ENCODE results near the gene ZNF740. TPM values are rescaled to one million over a fixed set of nuclear protein-coding genes. Genes with fewer than 3 reads are reported as not detected.
A peak's percentile ranks its signal among the peaks of the same experiment; 100 is the strongest.

Gene ZNF740
- total and polyA plus RNA-seq, 2 of the 8 experiments (the other 6 are each of a cell fraction or from before 2014, with no cell fraction given) = 8.2 to 40.0 TPM

DNA sequence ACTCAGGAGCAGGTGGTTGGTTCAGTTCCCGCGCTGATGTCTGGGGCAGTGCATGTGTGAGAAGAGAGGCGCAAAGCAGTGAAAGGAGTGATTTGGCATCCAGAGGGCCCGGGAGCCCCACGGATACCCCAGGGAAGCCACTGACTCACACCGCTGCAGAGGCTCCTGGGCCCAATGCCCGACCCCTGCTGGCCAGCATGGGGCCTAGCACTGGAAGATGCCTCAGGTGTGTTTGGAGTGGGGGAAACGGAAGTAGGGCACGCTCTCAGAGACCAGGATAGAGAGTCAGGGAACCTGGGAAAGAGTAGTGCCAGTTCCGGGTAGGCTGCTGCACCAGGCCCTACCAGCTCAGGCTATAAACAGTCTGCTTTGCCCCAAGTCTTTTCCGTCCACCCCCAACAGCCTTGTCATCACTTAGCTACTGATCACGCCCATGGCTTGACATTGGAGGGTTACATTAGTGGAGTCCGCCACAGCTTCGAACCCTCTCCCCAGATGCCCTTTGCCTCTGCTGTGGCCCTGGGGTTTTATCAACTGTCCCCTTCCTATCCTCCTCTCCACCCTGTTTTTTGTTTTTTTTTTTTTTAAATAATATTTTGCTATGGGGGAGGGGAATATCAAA lies 9.7 kb downstream of the ZNF740 start (continued):
- TF ChIP-seq RBBP5 (IDR thresholded peaks at IDR 0.05; ENCODE audit: borderline replicate concordance, low read depth, low read length) (no peak), TBP (IDR thresholded peaks at IDR 0.05; ENCODE audit: low read depth, low read length) (peak; percentile 70; the same call in 1 of the 2 replicates), SIX5 (IDR thresholded peaks at IDR 0.05; ENCODE audit: low read depth, low read length) (no peak), CHD2 (IDR thresholded peaks at IDR 0.05; ENCODE audit: low read length) (no peak), CEBPB (IDR thresholded peaks at IDR 0.05; ENCODE audit: low read depth, low read length) (no peak), GTF2F1 (IDR thresholded peaks at IDR 0.05; ENCODE audit: borderline replicate concordance, low read depth, low read length) (no peak), YY1 (IDR thresholded peaks at IDR 0.05; ENCODE audit: low read depth, low read length) (no peak), TAF1 (IDR thresholded peaks at IDR 0.05; ENCODE audit: low read depth, low read length) (no peak), MAFK (IDR thresholded peaks at IDR 0.05; ENCODE audit: low read depth, low read length) (no peak), RAD21 (IDR thresholded peaks at IDR 0.05 in 1 of 2, conservative IDR thresholded peaks at IDR 0.05 in 1 of 2; ENCODE audit: low read depth in 2 of 2, low read length in 2 of 2) (peak; percentile 63 to 75), KDM5A (IDR thresholded peaks at IDR 0.05; ENCODE audit: low read length) (no peak), BACH1 (IDR thresholded peaks at IDR 0.05; ENCODE audit: low read length) (0 out of 2 replicates have a peak, but pooled peaks have one; percentile 7), TAF7 (optimal IDR thresholded peaks at IDR 0.05; ENCODE audit: borderline replicate concordance, low read depth, low read length) (no peak), CBX5 (IDR thresholded peaks at IDR 0.05; ENCODE audit: low read depth, low read length) (no peak), KDM1A (IDR thresholded peaks at IDR 0.05; ENCODE audit: borderline replicate concordance, low read length) (no peak), EP300 (IDR thresholded peaks at IDR 0.05; ENCODE audit: borderline replicate concordance in 1 of 2, low read depth in 2 of 2, low read length in 2 of 2) (no peak)
- TF ChIP-seq, protein P1, sequence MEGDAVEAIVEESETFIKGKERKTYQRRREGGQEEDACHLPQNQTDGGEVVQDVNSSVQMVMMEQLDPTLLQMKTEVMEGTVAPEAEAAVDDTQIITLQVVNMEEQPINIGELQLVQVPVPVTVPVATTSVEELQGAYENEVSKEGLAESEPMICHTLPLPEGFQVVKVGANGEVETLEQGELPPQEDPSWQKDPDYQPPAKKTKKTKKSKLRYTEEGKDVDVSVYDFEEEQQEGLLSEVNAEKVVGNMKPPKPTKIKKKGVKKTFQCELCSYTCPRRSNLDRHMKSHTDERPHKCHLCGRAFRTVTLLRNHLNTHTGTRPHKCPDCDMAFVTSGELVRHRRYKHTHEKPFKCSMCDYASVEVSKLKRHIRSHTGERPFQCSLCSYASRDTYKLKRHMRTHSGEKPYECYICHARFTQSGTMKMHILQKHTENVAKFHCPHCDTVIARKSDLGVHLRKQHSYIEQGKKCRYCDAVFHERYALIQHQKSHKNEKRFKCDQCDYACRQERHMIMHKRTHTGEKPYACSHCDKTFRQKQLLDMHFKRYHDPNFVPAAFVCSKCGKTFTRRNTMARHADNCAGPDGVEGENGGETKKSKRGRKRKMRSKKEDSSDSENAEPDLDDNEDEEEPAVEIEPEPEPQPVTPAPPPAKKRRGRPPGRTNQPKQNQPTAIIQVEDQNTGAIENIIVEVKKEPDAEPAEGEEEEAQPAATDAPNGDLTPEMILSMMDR (IDR thresholded peaks at IDR 0.05; ENCODE audit: control extremely low read depth in 1 of 3, insufficient read depth in 1 of 3, low read depth in 1 of 3, low read length in 3 of 3) = peak; percentile 86 to 97 (median 89)
- TF ChIP-seq, protein P2, sequence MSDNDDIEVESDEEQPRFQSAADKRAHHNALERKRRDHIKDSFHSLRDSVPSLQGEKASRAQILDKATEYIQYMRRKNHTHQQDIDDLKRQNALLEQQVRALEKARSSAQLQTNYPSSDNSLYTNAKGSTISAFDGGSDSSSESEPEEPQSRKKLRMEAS (IDR thresholded peaks at IDR 0.05) = peak; percentile 33; the same call in 1 of the 2 replicates
- TF ChIP-seq, protein P3, sequence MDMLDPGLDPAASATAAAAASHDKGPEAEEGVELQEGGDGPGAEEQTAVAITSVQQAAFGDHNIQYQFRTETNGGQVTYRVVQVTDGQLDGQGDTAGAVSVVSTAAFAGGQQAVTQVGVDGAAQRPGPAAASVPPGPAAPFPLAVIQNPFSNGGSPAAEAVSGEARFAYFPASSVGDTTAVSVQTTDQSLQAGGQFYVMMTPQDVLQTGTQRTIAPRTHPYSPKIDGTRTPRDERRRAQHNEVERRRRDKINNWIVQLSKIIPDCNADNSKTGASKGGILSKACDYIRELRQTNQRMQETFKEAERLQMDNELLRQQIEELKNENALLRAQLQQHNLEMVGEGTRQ (IDR thresholded peaks at IDR 0.05; ENCODE audit: low read length) = no peak
